ENCODE measurements around the gene RBL2. TPM values are rescaled to one million over a fixed set of nuclear protein-coding genes. Genes with fewer than 3 reads are reported as not detected.
A peak's percentile ranks its signal among the peaks of the same experiment; 100 is the strongest.

RBL2 gene
- total and polyA plus RNA-seq, 2 of the 8 experiments (the other 6 are each of a cell fraction or from before 2014, with no cell fraction given): 13.9 to 22.1 TPM

- peak; percentile 88 for TF ChIP-seq SAP30 (IDR thresholded peaks at IDR 0.05; ENCODE audit: insufficient read depth, insufficient replicate concordance, low read length)
Measured at GRCh38 chr16:53435066-53435688, 906 bp downstream of the RBL2 start (continued).
